Endothelial cell (in vitro differentiated cells): ENCODE data around the gene MBNL2. TPM values are rescaled to one million over a fixed set of nuclear protein-coding genes. Genes with fewer than 3 reads are reported as not detected.

Experiments
- DNase-seq: peaks from one replicate; pipeline ENCODE4 v3.0.0; 2021; ENCODE audit warnings: low spot score
- H3K27ac Mint-ChIP-seq: one replicate; pipeline ENCODE4 v1.8.0; 2021; ENCODE audit warnings: mixed read lengths, inconsistent platforms; ENCODE audit not compliant: unreplicated experiment
- H3K27me3 Mint-ChIP-seq: one replicate; pipeline ENCODE4 v1.8.0; 2021; ENCODE audit warnings: mild to moderate bottlenecking, moderate library complexity, mixed read lengths, inconsistent platforms; ENCODE audit not compliant: unreplicated experiment
- H3K36me3 Mint-ChIP-seq: one replicate; pipeline ENCODE4 v1.8.0; 2021; ENCODE audit warnings: mild to moderate bottlenecking, low read depth, mixed read lengths, inconsistent platforms; ENCODE audit not compliant: unreplicated experiment
- H3K4me1 Mint-ChIP-seq: one replicate; pipeline ENCODE4 v1.8.0; 2021; ENCODE audit warnings: mild to moderate bottlenecking, mixed read lengths, inconsistent platforms; ENCODE audit not compliant: unreplicated experiment
- H3K4me3 Mint-ChIP-seq: one replicate; pipeline ENCODE4 v1.8.0; 2021; ENCODE audit warnings: mild to moderate bottlenecking, mixed read lengths, inconsistent platforms; ENCODE audit not compliant: unreplicated experiment
- H3K9me3 Mint-ChIP-seq: one replicate; pipeline ENCODE4 v1.8.0; 2021; ENCODE audit warnings: mixed read lengths, inconsistent platforms; ENCODE audit not compliant: unreplicated experiment
- CTCF ChIP-seq: fragments of 200-600 bp; sonication (generic); IDR thresholded peaks from one replicate; pipeline ENCODE4 v1.5.0; 2021; ENCODE audit warnings: antibody characterized with exemption; ENCODE audit not compliant: unreplicated experiment
- total RNA-seq: library from RNA; stranded (reverse); fragmentation: NEBNext Ultra II Directional; extraction: Animal tissue kit (Norgen Biotek cat#: 25700); gene quantifications from one replicate; pipeline ENCODE4 v1.2.1, GENCODE V29; 2021; ENCODE audit not compliant: unreplicated experiment

MBNL2 gene
- total RNA-seq, 1 donor from 2014 or later, result 137 TPM

GRCh38 chr13:97234742-97235141 is 12.6 kb downstream of the MBNL2 start:
- Mint-ChIP-seq H3K9me3 (no peaks in the 10 kb centered on the region), H3K36me3 (peaks cover 73% of the 10 kb centered on the region), H3K27me3 (peaks cover 11% of the 10 kb centered on the region), H3K4me3 (peak overlapping the region; percentile 79), H3K4me1 (peaks cover 97% of the 10 kb centered on the region), H3K27ac (peak overlapping the region; percentile 83)
- DNase-seq, result no peak
- no peak for TF ChIP-seq CTCF

GRCh38 chr13:97235549-97236231 is 13.6 kb downstream of the MBNL2 start:
- peak overlapping the region; percentile 83 for H3K27ac Mint-ChIP-seq
- H3K27me3 Mint-ChIP-seq, result peaks cover 11% of the 10 kb centered on the region
- H3K36me3 Mint-ChIP-seq, result peaks cover 66% of the 10 kb centered on the region
- H3K4me3 Mint-ChIP-seq, result peak overlapping the region; percentile 79
- TF ChIP-seq CTCF, result no peak
- H3K9me3 Mint-ChIP-seq, result no peaks in the 10 kb centered on the region
- DNase-seq, result no peak
- H3K4me1 Mint-ChIP-seq, result peaks cover 96% of the 10 kb centered on the region

GRCh38 chr13:97237388-97237787 is 15.3 kb downstream of the MBNL2 start:
- Mint-ChIP-seq H3K4me1 (peaks cover 96% of the 10 kb centered on the region), H3K9me3 (no peaks in the 10 kb centered on the region), H3K27ac (peak overlapping the region; percentile 84), H3K36me3 (peaks cover 53% of the 10 kb centered on the region), H3K27me3 (peaks cover 12% of the 10 kb centered on the region), H3K4me3 (peak overlapping the region; percentile 21)
- no peak for DNase-seq
- no peak for TF ChIP-seq CTCF

GRCh38 chr13:97238432-97238831 is 16.3 kb downstream of the MBNL2 start:
- Mint-ChIP-seq H3K9me3 (no peaks in the 10 kb centered on the region), H3K4me3 (peak overlapping the region; percentile 21), H3K4me1 (peaks cover 99% of the 10 kb centered on the region), H3K36me3 (peaks cover 59% of the 10 kb centered on the region), H3K27me3 (peaks cover 17% of the 10 kb centered on the region), H3K27ac (peak overlapping the region; percentile 76)
- DNase-seq, result no peak
- no peak for TF ChIP-seq CTCF

DNA sequence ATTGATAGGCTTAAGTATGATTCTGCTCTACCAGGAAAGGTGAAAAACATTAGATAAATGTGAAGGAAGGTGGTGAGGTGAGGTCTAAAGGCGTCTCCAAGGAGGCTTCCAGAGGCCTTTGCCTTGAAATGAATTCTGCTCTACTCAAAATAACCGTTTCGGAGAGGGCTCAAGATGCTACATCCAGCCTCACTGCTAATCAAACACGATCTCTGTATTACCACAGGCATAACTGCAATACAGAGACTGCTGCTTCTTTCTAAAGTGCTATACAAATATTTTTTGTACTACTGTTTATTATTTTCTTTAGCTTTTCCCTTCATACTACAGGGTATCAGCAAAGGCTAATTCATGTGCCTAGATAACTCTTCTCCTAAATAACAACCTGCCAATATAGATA is 16.8 kb downstream of the MBNL2 start:
- H3K4me1 Mint-ChIP-seq, result peaks cover 99% of the 10 kb centered on the region
- no peak overlapping the region for H3K4me3 Mint-ChIP-seq
- H3K9me3 Mint-ChIP-seq, result no peaks in the 10 kb centered on the region
- peaks cover 57% of the 10 kb centered on the region for H3K36me3 Mint-ChIP-seq
- H3K27ac Mint-ChIP-seq, result peak overlapping the region; percentile 97
- H3K27me3 Mint-ChIP-seq, result peaks cover 17% of the 10 kb centered on the region
- no peak for DNase-seq
- TF ChIP-seq CTCF, result no peak
